Stimulated activated CD4-positive, alpha-beta T cell treated with anti-CD3 and anti-CD28 coated beads, TNF-alpha, amount 100 ng/mL, for 4 hours (primary cell): ENCODE measurements around the gene AMIGO2.
"Not testable (repeated sequence)": the region's sequence is repeated elsewhere in the genome, so short reads cannot be mapped to it uniquely, and the experiment has no call there.

ENCODE experiments used
- DNase-seq, 3 experiments: peaks; one replicate each; pipeline ENCODE4 v3.0.0-alpha.2; 2020; ENCODE audit warnings: low read depth in 3 of 3

AMIGO2 gene

DNA sequence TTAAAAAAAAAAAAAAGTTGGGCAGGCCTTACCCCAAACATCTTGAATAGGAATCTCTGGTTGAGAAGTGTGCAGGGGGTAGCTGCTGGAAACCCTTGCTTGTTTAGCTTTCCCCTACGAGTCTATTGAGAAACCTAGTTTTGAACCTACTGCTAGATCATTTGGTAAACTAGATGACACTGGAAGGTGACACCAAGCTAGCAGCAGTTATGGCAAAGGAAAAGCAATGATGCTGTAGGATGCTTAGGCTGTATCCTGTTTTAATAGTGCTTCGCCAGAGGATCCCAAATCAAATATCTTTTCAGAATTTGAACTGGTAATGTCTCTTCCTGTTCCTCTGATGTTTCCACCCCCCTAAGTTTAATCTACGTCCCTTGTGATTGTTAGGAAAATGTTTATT is 5.8 kb downstream of the AMIGO2 start:
- DNase-seq: no peak

DNA sequence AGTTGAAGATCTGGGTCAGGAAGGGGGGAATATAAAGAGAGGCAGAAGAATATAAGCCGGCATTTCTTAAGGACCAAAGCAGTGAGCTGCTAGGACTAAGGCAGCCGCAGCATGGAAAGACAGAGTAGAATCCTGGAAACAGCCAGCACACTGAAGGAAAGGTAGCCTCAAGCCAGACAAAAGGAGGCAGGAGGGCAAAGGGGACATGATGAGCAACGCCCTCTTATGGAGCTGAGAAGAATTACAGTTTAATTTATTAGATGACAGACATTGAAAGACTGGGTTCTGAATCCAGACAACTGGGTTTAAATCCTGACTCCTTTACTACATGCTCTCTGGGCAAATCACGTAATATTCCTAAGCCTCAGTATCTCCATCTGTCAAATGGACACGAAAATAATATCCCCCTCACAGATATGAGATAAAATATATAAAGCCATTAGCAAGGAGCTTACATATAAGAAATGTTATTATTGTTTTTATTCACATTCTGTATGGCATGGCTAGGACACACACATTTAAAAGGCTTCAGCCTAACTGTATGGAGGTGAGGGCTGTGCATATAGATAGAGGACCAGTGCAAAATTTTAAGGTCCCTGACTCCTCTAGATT is 8.4 kb downstream of the AMIGO2 start:
- DNase-seq: no peak

DNA sequence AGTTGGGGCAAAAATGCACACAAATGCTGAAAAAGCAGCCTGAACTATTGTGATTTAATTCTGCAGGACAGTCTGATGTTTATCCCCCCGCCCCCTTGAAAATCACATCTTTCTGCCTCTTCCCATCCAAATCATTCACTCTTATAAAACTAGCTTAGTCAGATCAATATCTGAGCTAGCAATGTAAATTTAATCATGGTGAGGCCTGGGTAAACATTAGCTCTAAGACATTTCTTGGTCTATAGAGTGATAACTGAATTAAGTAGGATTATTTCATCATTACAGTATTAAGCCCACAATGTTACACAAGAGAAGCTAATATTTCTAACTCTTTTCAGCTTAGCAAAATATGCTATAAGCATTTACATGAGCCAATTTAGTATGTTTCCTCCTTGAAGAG is 9.4 kb downstream of the AMIGO2 start:
- no peak for DNase-seq

DNA sequence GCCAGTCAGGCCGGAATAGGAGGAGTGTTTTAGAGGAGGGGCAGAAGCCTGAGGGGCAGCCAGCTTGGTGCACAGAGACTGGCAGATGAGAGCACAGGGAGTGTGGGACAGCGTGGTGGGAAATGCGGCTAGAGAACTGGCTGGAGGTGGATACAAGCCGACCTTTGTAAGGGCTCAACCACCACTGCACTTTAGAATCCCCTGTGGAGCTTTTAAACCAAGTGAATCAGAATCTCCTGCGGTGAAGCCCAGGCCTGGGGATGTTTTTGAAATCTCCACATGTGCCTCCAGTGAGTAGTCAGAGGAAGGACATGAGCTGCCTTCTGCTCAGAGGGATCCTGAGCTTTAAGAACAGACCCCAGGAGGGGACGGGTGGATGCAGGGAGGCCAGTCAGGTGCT is 11.2 kb downstream of the AMIGO2 start:
- no peak for DNase-seq

DNA sequence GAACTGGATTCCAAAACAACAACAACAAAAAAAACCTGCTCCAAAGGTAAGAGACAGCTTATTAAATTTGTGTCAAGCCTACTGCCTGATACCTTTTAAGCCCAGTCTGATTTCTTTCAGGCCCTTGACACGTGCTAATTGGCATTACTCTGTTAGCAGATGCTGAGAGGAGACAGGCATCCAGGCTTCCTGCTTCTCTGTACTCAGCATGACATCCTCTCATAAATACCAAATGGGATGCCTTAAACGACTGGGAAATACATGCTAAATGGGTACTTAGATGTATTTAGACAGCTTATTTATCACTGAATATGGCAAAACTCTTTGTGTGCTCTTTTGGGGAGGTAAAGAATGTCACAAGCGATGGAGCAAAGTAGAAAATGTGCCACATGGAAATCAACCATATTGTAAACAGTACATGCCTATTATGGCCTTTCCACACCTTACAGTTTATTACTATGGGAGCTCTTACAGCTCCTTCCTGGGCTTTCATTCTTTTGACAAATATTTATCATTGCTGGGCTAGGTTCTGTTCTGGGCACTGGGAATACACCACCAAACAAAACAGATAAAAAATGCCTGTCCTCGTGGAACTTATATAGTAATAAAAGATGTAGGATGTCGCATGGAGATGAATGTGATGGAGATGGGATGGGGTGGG is 11.9 kb downstream of the AMIGO2 start:
- DNase-seq: no peak

DNA sequence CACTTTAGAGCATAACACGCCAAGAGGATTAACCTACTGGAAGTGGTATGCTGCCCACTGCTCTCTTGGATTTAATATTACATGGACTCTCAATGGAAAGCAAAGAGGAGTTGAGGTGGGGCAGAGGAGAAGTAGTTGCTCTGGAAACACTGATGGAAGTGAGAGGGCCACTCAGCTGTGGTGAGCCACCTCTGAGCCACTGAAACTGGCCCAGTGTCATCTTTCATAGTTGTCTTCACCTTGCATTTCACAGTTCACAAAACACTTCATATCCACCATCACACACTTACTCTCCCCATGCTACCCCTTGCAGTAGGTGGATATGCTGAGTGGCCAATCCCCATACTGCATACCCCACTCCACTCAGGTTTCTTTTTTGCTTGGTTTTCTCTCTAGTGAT is 12.6 kb downstream of the AMIGO2 start:
- no peak for DNase-seq

DNA sequence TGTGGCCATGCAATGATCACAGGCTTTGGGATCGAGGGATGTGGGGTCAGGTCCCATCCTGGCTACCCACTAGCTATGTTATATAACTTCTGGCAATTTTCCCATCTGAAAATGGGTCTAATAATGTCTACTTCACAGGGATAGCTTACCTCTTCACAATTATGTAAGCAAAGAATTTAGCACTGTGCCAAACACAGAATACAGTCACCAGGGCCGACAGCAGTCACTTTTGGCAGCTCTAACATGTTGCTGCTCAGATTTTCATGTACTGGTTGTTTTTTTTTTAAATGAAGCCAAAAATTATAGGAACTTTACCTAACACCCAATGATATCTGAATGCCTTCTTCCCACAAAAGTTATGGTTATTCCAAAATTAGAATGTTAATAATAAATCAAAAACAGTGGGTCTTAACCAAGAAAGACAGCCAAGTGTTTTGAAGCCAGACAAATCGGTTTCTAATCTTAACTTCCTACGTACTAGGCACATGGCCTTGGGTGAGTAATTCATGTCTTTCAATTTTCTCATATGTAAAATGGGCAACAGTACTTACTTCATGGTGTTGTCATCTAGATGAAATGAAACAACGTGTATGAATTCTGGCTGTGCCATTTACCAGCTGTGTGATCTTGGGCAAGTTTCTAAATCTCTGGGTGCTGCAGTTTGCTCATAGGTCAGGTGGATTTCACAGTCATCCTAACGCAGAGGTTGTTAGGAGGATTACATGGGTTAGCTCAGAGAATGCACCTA is 13.3 kb downstream of the AMIGO2 start:
- DNase-seq: no peak

DNA sequence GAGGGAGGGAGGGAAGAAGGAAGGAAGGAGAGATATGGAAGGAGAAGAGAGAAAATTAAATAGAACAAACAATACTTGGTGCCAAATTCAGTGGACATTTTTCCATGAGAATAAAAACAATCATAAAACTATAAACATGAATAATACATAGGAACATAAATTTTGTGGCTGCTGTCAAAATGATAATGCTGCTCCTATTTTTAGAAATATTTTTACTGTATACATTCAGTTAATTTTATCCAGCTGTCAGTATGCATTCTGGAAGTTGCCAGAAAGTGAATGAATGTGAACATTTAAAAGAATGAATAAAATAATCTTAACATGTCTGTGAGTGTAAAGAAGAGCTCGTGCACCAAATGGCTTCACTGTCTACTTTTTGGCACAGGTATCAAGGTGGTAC is 14.2 kb downstream of the AMIGO2 start:
- DNase-seq: no peak

DNA sequence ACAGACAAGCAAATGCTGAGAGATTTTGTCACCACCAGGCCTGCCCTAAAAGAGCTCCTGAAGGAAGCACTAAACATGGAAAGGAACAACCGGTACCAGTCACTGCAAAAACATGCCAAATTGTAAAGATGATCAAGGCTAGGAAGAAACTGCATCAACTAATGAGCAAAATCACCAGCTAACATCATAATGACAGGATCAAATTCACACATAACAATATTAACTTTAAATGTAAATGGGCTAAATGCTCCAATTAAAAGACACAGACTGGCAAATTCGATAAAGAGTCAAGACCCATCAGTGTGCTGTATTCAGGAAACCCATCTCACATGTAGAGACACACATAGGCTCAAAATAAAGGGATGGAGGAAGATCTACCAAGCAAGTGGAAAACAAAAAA is 21.1 kb downstream of the AMIGO2 start:
- DNase-seq: not testable (repeated sequence)

DNA sequence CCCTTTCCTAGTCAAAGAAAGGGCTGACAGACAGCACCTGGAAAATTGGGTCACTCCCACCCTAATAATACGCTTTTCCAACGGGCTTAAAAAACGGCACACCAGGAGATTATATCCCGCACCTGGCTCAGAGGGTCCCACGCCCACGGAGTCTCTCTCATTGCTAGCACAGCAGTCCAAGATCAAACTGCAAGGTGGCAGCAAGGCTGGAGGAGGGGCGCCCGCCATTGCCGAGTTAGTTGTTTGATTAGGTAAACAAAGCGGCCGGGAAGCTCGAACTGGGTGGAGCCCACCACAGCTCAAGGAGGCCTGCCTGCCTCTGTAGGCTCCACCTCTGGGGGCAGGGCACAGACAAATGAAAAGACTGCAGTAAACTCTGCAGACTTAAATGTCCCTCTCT is 22.8 kb downstream of the AMIGO2 start:
- DNase-seq: not testable (repeated sequence)

DNA sequence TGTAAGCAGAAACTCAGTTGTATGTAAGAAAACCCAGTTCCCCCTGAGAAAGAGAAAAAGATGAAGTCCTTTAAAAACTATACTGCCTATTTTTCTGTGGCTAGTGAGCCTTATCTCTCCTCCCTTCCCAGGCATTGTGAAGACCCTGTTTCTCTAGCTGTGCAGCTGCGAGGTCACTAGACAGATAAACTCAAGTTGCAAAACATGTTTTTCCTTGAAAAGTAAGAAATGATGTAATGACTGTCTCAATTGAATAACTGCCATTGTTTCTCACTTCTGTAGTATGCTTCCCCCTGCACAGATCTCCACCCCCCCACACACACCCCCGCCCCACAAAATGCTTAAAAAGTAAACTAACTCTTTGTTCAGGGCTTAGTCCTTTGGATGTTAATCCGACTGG is 23.9 kb downstream of the AMIGO2 start:
- not testable (repeated sequence) for DNase-seq

DNA sequence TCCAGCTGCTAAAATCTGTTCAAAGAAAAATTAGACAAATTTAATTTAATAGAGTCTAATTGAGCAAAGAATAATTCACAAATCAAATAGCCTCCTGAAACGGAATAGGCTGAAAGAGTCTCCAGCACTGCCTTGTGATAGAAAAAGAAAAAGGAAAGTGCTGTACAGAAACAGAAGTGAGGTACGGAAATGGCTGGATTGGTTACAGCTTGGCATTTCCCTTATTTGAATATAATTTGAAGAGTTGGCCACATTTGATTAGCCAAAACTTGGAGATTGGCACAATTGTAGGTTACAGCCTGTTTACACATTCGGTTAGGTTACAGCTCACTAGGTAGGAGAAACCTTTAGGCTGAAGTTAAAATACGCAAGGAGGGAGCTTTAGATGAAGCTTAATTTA is 25.1 kb downstream of the AMIGO2 start:
- no peak for DNase-seq

DNA sequence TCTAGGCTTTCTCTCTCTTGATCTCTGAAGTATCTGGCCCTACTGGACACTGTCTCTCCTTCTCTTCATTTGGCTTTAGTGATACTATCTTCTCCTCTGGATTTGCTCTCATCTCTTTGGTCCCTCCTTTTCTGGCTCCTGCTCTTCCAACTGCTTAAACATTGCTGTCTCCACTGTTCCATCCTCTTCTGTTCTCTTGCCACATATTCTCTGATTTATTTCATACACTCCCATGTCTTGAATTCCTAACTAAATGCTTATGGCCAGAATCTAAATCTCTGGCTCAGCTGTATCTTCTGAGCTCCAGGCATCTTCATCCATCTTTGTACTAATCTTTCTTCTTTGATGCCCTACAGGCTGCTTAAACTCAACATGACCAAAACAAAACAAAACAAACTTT is 25.8 kb downstream of the AMIGO2 start:
- DNase-seq: no peak

DNA sequence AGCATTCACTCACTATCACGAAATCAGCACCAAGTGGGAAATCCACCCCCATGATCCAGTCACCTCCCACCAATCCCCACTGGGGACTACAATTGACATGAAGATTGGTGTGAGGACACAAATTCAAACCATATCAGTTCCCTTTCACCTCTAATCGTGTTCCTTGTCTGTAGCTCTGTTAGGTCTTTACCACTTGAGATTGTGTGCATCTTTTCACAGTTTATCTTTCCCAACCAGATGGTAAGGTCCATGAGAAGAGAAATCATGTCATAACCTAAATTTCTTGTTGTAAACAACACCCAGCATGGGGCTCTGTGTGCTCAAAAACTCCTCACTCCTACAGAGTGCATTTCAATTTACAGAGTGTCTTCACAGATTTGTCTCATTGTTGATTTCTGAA is 27.5 kb downstream of the AMIGO2 start:
- no peak for DNase-seq

DNA sequence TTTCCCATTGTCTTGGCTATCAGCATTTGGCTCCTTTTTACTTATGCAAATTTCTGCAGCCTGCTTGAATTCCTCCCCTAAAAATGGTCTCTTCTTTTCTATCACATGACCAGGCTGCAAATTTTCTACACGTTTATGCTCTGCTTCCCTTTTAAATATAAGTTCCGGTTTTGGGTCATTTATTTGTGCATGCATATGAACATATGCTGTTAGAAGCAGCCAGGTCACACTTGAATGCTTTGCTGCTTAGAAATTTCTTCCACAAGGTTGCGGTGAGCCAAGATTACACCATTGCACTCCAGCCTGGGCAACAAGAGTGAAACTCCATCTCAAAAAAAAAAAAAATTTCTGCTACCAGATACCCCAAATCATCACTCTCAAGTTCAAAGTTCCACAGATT is 28.5 kb downstream of the AMIGO2 start:
- DNase-seq: not testable (repeated sequence)

DNA sequence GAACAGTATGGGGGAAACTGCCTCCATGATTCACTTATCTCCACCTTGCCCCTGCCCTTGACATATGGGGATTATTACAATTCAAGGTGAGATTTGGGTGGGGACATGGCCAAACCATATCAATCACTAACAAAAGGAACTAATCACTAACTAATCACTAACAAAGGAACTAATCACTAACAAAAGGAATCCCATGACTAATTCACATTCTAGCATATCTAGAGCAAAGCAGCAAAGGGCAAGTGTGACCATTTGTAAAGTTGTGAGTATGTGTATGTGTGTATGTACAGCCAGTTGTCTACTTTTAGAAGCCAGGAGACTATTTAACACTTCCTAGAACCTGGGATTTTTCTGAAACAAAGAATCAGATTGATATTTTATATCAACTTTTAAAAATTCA is 31.2 kb downstream of the AMIGO2 start:
- DNase-seq: no peak

DNA sequence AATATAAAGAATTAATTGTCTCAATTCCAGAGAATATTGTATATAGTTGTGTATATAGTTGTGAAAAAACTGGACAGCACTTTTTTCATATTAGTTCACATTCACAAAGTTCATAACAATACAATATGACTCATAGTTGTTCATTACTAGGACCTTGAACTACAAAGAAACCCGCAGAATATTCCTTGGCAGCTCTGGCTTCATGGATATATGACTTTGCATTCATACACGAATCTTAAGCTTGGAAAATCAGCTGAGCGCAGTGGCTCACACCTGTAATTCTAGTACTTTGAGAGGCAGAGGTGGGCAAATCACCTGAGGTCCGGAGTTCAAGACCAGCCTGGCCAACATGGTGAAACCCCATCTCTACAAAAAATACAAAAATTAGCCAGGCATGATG is 38.4 kb downstream of the AMIGO2 start:
- DNase-seq: no peak

DNA sequence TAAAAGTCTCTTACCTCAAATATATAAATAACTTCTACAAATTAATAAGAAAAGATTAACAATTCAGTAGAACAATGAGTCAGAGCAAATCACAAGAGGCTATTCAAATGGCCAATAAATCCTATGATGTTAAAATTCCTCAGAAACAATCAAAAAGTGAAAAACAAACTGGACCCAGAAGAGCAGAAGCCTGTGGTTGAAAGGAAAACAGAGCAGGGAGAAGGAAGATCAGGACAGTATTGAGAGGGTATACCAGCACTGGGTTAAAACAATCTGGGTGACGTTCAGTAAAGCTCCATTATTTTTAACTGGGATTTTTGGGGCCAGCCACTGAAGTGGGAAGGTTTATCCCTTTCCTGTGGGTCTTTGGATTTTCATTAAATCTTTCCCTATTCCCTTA is 40.0 kb downstream of the AMIGO2 start:
- DNase-seq: no peak

DNA sequence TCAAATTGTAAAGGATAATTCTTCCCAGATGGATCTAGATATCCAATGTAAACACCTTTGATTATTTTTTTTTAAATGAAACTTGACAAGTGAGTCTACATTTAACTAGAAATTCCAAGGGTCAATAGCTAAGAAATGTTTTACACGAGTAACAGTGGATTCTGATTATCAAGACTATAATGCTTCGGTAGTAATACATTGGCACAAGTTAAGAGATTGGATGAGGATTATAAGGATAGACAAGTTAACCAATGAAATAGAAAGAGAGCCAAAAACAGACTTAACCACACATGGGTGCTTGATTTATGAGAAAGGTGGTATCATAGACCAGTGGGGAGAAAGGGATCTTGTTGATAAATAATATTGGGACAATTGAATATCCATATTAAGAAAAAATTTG is 40.7 kb downstream of the AMIGO2 start:
- DNase-seq: no peak

DNA sequence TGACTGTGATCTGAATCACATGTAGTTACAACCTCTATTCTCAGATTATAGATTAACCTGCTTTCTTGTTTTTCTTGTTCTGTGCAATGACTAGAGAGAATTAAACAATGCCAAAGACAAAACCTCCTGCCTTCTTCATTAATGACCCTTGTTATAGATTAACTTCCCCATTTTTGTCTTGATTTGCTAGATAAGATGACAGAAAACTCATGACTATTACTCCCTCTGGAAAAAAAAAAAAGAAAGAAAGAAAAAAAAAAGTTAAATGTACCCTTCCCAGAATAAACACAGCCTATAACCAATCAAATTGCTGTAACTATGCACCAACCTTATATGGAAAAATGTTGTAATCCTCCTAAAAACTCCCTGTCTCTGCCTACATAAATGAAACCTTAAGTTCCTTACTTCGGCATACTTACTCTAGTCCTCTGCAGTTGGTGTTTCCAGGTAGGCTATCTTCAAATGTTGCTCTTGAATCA is 41.5 kb downstream of the AMIGO2 start:
- no peak for DNase-seq

DNA sequence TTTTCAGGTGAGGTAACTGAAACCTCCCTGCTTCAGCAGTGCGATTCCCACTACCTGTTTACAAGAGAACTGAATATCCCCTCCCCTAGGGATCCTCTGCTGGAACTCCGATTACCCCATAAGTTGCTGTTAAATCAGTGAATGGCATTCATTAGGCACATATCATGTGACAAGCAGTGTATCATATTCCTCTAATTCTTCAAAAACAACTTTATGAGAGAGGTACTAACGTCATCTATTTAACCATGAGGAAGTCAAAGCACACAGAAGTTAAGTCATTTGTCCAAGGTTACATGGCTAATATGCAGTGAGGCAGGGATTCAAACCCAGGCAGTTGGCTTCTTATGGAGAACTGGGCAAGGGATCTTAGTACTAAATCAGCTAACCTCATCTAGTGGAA is 44.3 kb downstream of the AMIGO2 start:
- no peak for DNase-seq

DNA sequence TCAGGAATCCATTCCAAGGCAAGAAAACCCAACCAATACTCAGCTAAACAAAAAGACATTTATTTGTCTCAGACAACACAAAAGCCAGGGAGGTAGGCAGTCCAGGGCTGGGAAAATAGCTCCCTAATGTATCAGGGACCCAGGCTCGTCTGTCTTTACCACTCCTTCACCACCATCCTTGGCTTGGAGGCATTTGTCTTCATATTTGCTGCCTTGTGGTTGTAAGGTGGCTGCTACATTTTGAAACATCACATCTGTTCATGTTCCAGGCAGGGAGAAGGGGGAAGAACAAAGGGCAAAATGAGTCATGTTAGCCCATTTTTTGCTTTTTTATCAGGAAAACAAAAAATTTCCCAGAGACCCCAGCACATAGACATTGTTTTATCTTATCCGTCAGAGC is 45.1 kb downstream of the AMIGO2 start:
- no peak for DNase-seq
